DMS 273 (cell line): ENCODE measurements around the gene EIF3K.
A peak's percentile ranks its signal among the peaks of the same experiment; 100 is the strongest.

ENCODE experiments used
- DNase-seq: peaks from one replicate; lab custom pipeline; 2025; ENCODE audit not compliant: unreplicated experiment; lab: John Stamatoyannopoulos, UW

EIF3K gene

GRCh38 chr19:38683393-38684077, 64.5 kb downstream of the EIF3K start:
- DNase-seq = peak; percentile 75

GRCh38 chr19:38684078-38684861, 65.3 kb downstream of the EIF3K start:
- DNase-seq = peak; percentile 95

GRCh38 chr19:38684862-38685665, 66.1 kb downstream of the EIF3K start:
- no peak for DNase-seq

GRCh38 chr19:38685666-38686529, 66.9 kb downstream of the EIF3K start:
- peak; percentile 93 for DNase-seq

GRCh38 chr19:38686530-38686888, 67.5 kb downstream of the EIF3K start:
- DNase-seq = no peak
